ENCODE results near the gene ICE1.

Gene ICE1

GRCh38 chr5:5539590-5539989 is 117.1 kb downstream of the ICE1 start:
- no peak for DNase-seq

All from T-helper 9 cell (primary cell).